Transverse colon (tissue), 4 donors: ENCODE measurements around the gene PFN1.

Experiments
- CTCF ChIP-seq, 5 experiments: fragments of 200-600 bp in 3 of 5; fragments of 450-650 bp in 2 of 5; sonication (generic) in 3 of 5; IDR thresholded peaks; 1 replicate in 2 of 5; 2 replicates in 3 of 5; pipeline ENCODE4 v1.5.1; 2016 to 2017; ENCODE audit warnings: antibody characterized with exemption in 5 of 5, inconsistent platforms in 3 of 5, mild to moderate bottlenecking in 2 of 5, moderate library complexity in 1 of 5
- POLR2AphosphoS5 ChIP-seq, 3 donors: sonication (generic); formaldehyde crosslinking; IDR thresholded peaks; one replicate each; pipeline ENCODE4 v1.6.1; 2016; ENCODE audit warnings: antibody characterized with exemption in 3 of 3

GRCh38 chr17:4908301-4908700 is 40.0 kb downstream of the PFN1 start:
- no peak for TF ChIP-seq CTCF (IDR thresholded peaks at IDR 0.05)
- TF ChIP-seq POLR2AphosphoS5 (IDR thresholded peaks at IDR 0.05), result no peak
